Measurements from ENCODE around the gene POLD1.
"Not testable (repeated sequence)": the region's sequence is repeated elsewhere in the genome, so short reads cannot be mapped to it uniquely, and the experiment has no call there.

The POLD1 gene

GRCh38 chr19:50365434-50366306, 18.5 kb upstream of the POLD1 start, which contains the start of gene NAPSA:
Gene NAPSA (minus strand): TSS chr19:50365639. CDS start chr19:50365621, 18 bp downstream.
- no peak for DNase-seq

GRCh38 chr19:50368649-50369570, 15.2 kb upstream of the POLD1 start:
- peak; percentile 84 for DNase-seq

- no peak for DNase-seq
These were observed 12.2 kb upstream of the POLD1 start for GRCh38 chr19:50371914-50372475.

GRCh38 chr19:50376166-50377050, 7.7 kb upstream of the POLD1 start, which contains the start of gene NR1H2:
Gene NR1H2 (plus strand): TSS chr19:50376457. CDS start chr19:50377606, 1,149 bp downstream.
- DNase-seq: peak; percentile 97

GRCh38 chr19:50377051-50377461, 7.1 kb upstream of the POLD1 start:
- DNase-seq: peak; percentile 71

GRCh38 chr19:50377517-50377916, 6.6 kb upstream of the POLD1 start:
- no peak for DNase-seq

- no peak for DNase-seq
These were observed 5.8 kb upstream of the POLD1 start for GRCh38 chr19:50378169-50378862.

- DNase-seq: no peak
These were observed 5.3 kb upstream of the POLD1 start for GRCh38 chr19:50378863-50379236.

- no peak for DNase-seq
These were observed 4.5 kb upstream of the POLD1 start for GRCh38 chr19:50379602-50380001.

- no peak for DNase-seq
These were observed 4.0 kb upstream of the POLD1 start for GRCh38 chr19:50380137-50380536.

GRCh38 chr19:50380751-50381151, 3.4 kb upstream of the POLD1 start:
- DNase-seq: no peak

GRCh38 chr19:50381881-50382729, 2.0 kb upstream of the POLD1 start:
- no peak for DNase-seq

- DNase-seq: no peak
These were observed 921 bp upstream of the POLD1 start for GRCh38 chr19:50383001-50383851.

GRCh38 chr19:50384685-50385535, 763 bp downstream of the POLD1 start:
- DNase-seq: no peak

- DNase-seq: no peak
These were observed 3.2 kb downstream of the POLD1 start for GRCh38 chr19:50387176-50387867.

- no peak for DNase-seq
These were observed 3.7 kb downstream of the POLD1 start for GRCh38 chr19:50387868-50388245.

GRCh38 chr19:50390295-50390694, 6.1 kb downstream of the POLD1 start:
- DNase-seq: not testable (repeated sequence)

- not testable (repeated sequence) for DNase-seq
These were observed 6.8 kb downstream of the POLD1 start for GRCh38 chr19:50390952-50391351.

All from CD4-positive, alpha-beta T cell treated with Interleukin-12 subunit alpha and Interleukin-12 subunit beta, for 1 hour (primary cell).